Kidney tubule cell (primary cell): ENCODE results near the gene OR8B12.

Experiments
- DNase-seq: peaks from one replicate; pipeline ENCODE4 v3.0.0-alpha.2; 2018; ENCODE audit warnings: low spot score

Gene OR8B12, protein sequence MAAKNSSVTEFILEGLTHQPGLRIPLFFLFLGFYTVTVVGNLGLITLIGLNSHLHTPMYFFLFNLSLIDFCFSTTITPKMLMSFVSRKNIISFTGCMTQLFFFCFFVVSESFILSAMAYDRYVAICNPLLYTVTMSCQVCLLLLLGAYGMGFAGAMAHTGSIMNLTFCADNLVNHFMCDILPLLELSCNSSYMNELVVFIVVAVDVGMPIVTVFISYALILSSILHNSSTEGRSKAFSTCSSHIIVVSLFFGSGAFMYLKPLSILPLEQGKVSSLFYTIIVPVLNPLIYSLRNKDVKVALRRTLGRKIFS

DNA sequence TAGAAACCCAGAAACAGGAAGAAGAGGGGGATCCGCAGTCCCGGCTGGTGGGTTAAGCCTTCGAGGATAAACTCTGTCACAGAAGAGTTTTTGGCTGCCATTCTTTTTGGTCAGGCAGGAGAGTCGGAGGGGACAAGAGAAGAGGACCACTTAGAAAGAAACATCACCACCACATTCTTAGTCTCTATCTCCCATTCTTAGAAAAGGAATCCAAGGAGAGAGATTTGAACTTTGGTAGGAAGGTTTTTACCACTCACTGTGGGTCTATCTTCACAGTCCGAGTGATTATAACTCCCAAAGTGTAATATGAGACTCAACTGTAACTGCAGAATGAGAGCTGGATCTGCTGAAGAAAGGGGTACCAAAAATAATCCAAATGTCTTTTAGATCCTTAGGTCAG, at the start of gene OR8B12:
OR8B12 (minus strand) TSS at position 101 of the 400 bp plus-strand sequence; CDS start at position 101, 0 bp downstream.
- DNase-seq: no peak

DNA sequence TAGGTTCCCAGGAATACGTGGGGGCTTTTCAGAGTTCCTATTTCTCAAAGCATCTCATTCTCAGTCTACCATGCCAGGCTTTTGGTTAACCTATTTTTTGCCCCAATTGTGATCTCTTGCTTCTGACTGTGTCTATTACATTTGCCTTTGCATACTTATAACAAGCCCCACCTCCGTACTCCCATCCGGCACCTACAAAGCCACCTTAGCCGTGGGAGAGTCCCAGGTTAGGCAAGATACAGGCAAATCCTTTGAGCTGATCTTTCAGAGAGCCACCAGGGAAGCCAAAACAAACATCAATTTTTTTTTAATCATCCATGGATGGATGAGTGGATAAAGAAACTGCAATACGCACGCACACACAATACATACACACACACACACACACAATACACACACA, 49.2 kb upstream of the OR8B12 start:
- DNase-seq: no peak

DNA sequence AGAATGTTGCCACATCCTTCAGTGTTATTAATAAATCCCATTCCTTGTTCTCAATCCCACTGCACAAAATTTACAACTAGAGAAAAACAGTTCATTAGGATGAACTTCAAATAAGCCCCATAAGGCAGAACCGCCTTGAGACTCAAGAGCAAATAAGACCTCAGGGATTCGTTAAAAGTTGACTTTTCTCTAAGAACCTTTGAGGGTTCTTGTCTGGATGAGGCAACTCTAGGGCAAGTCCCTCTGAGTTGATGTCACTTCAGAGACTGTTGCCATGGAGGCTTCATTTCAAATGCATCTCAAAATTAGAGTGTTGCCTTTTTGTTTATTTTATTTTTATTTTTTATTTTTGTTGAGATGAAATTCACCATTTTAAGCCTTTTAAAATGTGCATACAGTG, 48.0 kb upstream of the OR8B12 start:
- no peak for DNase-seq

- DNase-seq: peak; percentile 49
These were observed 42.9 kb upstream of the OR8B12 start for GRCh38 chr11:124586238-124586860.

DNA sequence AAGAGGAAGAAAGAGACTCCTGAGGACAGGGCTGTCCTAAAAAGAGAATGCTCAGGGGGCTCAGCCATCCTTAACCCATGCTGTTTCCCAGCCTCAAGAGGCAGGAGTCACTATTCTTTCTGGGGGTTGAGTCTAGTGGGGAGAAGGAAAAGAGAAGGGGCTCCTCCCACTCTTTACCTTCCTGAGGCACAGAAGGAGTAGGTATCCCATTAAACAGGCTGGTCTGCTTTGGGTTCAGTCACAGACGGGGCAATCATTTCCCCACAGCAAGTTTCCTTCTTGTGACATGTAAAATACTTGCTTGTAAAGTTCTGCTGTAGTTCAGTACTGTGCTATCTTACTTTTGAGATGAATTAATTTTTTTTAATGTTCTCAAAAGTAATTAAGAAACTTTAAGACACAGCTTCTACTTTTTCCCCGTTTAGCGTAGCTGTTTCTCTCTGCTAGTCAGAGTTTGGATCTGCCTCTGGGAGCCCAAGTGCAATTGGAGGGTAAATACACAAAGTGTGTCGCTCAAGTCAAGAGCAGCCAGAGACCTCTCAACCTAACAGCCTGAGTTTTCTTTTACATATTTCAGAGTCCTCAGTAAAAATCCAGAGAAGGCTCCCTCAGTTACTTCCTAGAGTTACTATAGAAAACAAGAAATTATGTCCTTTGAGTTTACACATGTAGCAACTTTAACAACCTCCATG, 41.4 kb upstream of the OR8B12 start:
- no peak for DNase-seq

GRCh38 chr11:124583781-124584180, 40.3 kb upstream of the OR8B12 start:
- DNase-seq: no peak

GRCh38 chr11:124582565-124582964, 39.1 kb upstream of the OR8B12 start:
- DNase-seq: no peak

DNA sequence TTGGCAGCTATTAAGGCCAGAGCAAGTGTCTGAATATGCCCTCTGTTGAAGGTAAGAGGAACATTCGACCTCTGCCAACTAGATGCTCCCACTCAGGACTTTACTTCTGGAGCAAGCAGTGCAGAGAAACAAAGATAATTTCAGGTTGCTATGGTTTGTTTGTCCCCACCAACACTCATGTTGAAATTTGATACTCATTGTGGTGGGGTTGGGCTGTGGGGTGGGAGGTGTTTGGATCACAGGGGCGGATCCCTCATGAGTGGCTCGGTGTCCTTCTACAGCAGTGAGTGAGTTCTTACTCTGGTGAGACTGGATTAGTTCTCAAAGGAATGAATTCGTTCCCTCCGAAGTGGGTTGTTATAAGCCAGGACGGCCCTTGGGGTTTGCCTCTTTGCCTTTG, 38.4 kb upstream of the OR8B12 start:
- no peak for DNase-seq

DNA sequence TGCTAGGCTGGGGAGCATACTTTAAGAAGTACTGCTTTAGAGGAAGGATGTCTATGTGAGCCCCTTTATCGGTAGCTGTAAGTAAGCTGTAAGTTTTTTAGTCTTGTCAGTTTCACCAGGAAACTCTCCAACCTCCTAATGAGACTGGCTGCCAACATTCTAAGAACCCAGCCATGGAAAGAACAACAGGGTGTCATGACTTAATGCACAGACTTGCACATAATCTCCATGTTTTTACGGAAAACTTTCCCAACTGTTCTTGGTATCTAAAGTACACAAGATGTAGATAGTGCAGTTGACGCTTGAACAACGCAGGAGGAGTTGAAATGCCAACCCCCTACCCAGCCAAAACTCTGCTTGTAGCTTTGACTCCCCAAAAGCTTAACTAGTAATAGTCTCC, 35.3 kb upstream of the OR8B12 start:
- DNase-seq: no peak

- no peak for DNase-seq
These were observed 34.4 kb upstream of the OR8B12 start for GRCh38 chr11:124577716-124578427.

DNA sequence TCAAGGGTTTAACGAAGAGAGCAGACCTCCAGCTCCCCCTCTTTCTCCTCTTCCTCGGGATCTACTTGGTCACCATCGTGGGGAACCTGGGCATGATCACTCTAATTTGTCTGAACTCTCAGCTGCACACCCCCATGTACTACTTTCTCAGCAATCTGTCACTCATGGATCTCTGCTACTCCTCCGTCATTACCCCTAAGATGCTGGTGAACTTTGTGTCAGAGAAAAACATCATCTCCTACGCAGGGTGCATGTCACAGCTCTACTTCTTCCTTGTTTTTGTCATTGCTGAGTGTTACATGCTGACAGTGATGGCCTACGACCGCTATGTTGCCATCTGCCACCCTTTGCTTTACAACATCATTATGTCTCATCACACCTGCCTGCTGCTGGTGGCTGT, 26.7 kb upstream of the OR8B12 start:
- no peak for DNase-seq

- DNase-seq: no peak
These were observed 26.2 kb upstream of the OR8B12 start, which contains the start of gene OR8A1 for GRCh38 chr11:124569697-124570096. Gene OR8A1, plus strand, starts transcription at chr11:124569997. Its CDS starts 123 bp downstream, at chr11:124570120.

- no peak for DNase-seq
These were observed 13.4 kb upstream of the OR8B12 start for GRCh38 chr11:124556828-124557227.

GRCh38 chr11:124551987-124552386, 8.5 kb upstream of the OR8B12 start:
- no peak for DNase-seq

DNA sequence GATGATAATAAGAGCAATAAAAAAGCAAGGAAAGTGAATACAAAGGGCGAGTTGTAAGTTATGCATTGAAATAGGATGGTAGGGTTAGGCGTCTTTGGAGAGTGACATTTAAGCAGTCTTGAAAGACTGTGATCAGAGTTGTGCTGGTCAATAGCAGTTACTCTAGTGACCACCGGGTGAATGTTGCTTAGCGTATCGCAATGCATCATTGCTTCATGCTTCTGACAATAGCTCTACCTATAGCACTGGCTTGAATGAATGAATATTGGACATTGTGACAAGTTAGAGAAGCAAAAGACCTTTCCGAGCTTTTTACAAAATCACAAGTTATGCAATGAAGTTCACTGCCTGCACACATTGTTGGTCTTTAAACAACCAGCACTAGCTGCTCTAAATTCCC, 7.7 kb upstream of the OR8B12 start:
- no peak for DNase-seq

- no peak for DNase-seq
These were observed 309 bp downstream of the OR8B12 start for GRCh38 chr11:124543145-124543544.

DNA sequence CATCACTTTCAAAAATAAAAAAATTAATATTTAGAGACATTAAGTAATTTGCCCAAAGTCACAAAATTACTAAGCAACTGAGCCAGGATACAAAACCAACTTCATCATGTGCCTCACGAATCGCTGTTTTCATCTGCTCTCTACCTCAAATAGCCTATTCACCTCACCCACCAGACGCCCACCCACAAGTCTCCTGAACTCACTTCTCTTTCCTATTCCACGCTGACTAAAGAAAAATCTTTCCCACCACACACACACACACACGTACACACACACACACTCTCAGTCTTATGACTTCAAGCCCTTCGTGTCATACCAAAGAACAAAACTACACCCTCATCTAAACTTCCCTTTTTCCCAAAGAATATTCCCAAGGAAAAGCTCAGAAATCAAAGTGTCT, 2.2 kb downstream of the OR8B12 start:
- no peak for DNase-seq

DNA sequence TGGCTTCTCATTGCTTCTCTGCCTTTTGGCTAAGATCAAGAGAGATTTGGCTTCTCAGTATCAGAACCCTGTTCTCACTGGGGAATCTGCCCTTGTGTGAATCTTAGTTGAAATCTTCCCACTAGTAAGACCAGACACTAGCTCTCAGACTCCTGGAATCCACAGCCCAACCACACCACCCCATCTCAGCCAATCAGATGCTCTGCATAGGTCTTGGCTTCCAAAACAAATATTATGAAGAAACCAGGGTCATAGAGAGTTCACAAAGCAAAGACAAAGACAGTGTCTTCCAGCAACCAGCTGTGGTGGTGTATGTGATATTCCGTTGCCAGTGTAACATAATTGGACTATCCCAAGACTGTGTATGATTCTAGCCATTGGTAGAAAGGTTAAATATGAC, 5.4 kb downstream of the OR8B12 start:
- peak; percentile 46 for DNase-seq

- DNase-seq: no peak
These were observed 6.9 kb downstream of the OR8B12 start for GRCh38 chr11:124536520-124536919.

GRCh38 chr11:124535552-124536232, 7.8 kb downstream of the OR8B12 start:
- DNase-seq: peak; percentile 23

- DNase-seq: no peak
These were observed 9.4 kb downstream of the OR8B12 start for GRCh38 chr11:124534051-124534450.

GRCh38 chr11:124533626-124534025, 9.8 kb downstream of the OR8B12 start:
- DNase-seq: no peak
